A549 (cell line): ENCODE results near the gene MYPOP.

Experiments used
- CHD4 ChIP-seq: fragments of 200-600 bp; sonication (generic); IDR thresholded peaks from 2 replicates; pipeline ENCODE4 v1.6.1; 2016; ENCODE audit warnings: antibody characterized with exemption, mild to moderate bottlenecking, borderline replicate concordance
- CTCF ChIP-seq: fragments of >200 bp; sonication (Bioruptor Twin); formaldehyde crosslinking; IDR thresholded peaks from 3 replicates; pipeline ENCODE4 v1.5.1; 2016
- EP300 ChIP-seq, 2 experiments: fragments of >200 bp; sonication (Bioruptor Twin); formaldehyde crosslinking; IDR thresholded peaks; 2 replicates in 1 of 2; 3 replicates in 1 of 2; pipeline ENCODE4 v1.6.1; 2016 to 2017
- HDAC2 ChIP-seq: fragments of 200-600 bp; sonication (generic); IDR thresholded peaks from 2 replicates; pipeline ENCODE4 v1.6.1; 2016
- JUNB ChIP-seq: fragments of >200 bp; sonication (Bioruptor Twin); formaldehyde crosslinking; IDR thresholded peaks from 2 replicates; pipeline ENCODE4 v1.6.1; 2016
- NFE2L2 ChIP-seq: fragments of 150-350 bp; conservative IDR thresholded peaks from 2 replicates; pipeline ENCODE4 v1.6.1; 2014; ENCODE audit warnings: low read length
- POLR2A ChIP-seq: IDR thresholded peaks from 2 replicates; pipeline ENCODE4 v1.6.1; 2012; ENCODE audit warnings: mild to moderate bottlenecking, low read length
- POLR2AphosphoS2 ChIP-seq: conservative IDR thresholded peaks from 2 replicates; pipeline ENCODE4 v1.6.1; 2012; ENCODE audit warnings: low read length, improper control_type of control experiment, inconsistent platforms
- RCOR1 ChIP-seq: fragments of 150-350 bp; IDR thresholded peaks from 2 replicates; pipeline ENCODE4 v1.6.1; 2014; ENCODE audit warnings: antibody characterized with exemption, low read length, low read depth
- SMC3 ChIP-seq: fragments of >200 bp; sonication (Bioruptor Twin); formaldehyde crosslinking; IDR thresholded peaks from 3 replicates; pipeline ENCODE4 v1.6.1; 2018; ENCODE audit warnings: inconsistent platforms
- TF ChIP-seq, protein P1 (sequence below): IDR thresholded peaks from 2 replicates; pipeline ENCODE4 v1.6.1; 2012

DNA sequence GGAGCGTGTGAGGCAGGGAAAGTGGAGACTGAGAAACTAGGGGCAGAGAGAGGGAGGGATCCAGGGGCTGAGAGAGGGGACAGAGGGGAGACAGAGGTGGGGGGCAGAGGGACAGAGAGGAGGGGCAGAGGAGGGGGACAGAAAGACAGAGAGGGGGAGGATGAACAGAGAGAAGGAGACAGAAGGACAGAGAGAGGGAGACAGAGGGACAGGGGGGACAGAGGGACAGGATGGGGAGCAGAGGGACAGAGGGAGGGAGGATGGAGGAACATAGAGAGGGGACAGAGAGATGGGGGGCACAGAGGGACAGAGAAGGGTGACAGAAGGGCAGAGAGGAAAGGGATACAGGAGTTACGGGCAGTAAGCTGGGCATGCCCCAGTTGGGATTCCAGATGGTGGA is 26.8 kb upstream of the MYPOP start:
- TF ChIP-seq RCOR1: no peak
- TF ChIP-seq CTCF: no peak
- TF ChIP-seq, protein P1, sequence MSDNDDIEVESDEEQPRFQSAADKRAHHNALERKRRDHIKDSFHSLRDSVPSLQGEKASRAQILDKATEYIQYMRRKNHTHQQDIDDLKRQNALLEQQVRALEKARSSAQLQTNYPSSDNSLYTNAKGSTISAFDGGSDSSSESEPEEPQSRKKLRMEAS: no peak
- no peak for TF ChIP-seq POLR2AphosphoS2
- TF ChIP-seq CHD4: no peak
- TF ChIP-seq JUNB: no peak
- TF ChIP-seq SMC3: no peak
- no peak for TF ChIP-seq NFE2L2
- no peak for TF ChIP-seq POLR2A
- TF ChIP-seq EP300 (IDR thresholded peaks at IDR 0.05): no peak
- TF ChIP-seq HDAC2: no peak
